ENCODE data around the gene SH3BP5L. TPM values are rescaled to one million over a fixed set of nuclear protein-coding genes. Genes with fewer than 3 reads are reported as not detected.

The SH3BP5L gene
- total RNA-seq, 2 donors from 2014 or later = 22.6 to 27.4 TPM

DNA sequence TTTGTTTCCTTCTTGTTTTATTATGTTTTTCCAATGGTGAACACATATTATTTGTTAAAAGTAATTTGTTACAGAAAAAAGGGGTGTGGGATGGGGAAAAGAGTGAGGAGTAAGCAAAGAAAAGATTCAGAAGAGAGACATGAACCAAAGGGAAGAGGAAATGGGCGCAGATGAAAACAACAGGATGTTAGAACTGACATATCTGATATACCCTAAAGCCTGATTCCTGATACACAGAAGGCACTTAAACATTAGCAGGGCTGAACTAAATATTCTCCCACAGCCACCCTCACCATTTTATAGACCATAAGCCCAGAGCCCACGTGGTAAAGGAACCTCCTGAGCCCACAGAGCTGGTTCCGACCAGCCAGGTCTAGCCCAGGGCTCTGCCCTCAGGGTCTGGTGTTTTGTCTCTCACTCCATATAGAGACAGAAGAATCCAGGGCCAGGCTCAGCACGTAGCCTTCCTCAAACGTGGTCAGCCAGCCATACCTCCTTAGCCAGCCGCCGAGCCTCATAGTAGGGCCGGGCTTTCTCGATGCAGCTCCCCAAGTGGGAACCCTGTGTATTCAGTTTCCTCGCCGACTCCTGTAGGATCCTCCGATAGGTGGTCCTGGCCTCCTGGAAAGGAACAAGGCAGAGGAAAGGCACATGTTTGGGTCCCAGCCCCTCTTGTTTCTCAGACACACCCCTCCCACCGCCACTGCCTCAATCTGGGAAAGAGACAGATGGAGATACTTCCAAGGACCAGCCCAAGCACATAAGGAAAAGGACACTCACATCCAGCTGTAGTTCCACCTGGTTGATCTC, 9.5 kb downstream of the SH3BP5L start:
- Histone ChIP-seq H3K36me3 (peaks cover 48% of the 10 kb centered on the region), H3K9me3 (no peaks in the 10 kb centered on the region), H3K27ac (no peak overlapping the region), H3K27me3 (replicated peaks; ENCODE audit: insufficient read depth) (no peaks in the 10 kb centered on the region), H3K4me3 (no peak overlapping the region), H3K4me1 (ENCODE audit: control insufficient read depth in 1 of 2, low read depth in 2 of 2) (peaks cover 13 to 36% of the 10 kb centered on the region in 2 donors)
- ATAC-seq (ENCODE audit: insufficient number of reproducible peaks, low FRiP score, low read depth) (no peak), DNase-seq (ENCODE audit: low spot score) (no peak)
- TF ChIP-seq, protein P1, sequence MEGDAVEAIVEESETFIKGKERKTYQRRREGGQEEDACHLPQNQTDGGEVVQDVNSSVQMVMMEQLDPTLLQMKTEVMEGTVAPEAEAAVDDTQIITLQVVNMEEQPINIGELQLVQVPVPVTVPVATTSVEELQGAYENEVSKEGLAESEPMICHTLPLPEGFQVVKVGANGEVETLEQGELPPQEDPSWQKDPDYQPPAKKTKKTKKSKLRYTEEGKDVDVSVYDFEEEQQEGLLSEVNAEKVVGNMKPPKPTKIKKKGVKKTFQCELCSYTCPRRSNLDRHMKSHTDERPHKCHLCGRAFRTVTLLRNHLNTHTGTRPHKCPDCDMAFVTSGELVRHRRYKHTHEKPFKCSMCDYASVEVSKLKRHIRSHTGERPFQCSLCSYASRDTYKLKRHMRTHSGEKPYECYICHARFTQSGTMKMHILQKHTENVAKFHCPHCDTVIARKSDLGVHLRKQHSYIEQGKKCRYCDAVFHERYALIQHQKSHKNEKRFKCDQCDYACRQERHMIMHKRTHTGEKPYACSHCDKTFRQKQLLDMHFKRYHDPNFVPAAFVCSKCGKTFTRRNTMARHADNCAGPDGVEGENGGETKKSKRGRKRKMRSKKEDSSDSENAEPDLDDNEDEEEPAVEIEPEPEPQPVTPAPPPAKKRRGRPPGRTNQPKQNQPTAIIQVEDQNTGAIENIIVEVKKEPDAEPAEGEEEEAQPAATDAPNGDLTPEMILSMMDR (IDR thresholded peaks at IDR 0.05) = no peak

DNA sequence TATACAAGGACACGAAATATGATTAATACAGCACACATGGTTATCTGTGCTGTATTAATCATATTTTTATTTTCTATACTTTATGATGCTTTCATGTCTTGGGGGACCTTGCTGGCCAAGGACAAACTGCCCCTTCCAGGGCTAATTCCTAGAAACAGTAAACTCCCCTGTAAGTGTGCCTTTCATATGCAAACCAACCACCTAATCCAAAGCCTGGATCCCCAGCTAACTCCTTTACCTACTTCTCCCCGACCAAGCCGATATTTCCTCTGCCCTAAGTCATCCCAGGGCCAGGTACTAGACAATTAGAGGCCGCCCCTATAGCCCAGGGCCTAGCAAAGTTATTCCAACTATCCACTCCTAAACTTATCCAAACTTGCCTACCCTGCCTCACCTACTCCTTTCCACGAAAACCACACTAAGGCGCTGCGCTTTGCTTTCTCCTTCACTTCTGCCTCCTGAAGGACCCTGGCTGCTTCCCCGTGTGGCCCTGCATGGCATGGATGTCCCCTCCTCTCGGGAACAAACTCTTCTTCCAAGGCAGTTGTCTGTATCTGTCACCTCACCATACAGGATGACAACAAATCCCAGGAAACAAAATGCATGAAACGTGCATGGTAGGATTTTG, 10.2 kb downstream of the SH3BP5L start:
- Histone ChIP-seq H3K9me3 (no peaks in the 10 kb centered on the region), H3K36me3 (peaks cover 48% of the 10 kb centered on the region), H3K4me3 (no peak overlapping the region), H3K27me3 (replicated peaks; ENCODE audit: insufficient read depth) (no peaks in the 10 kb centered on the region), H3K4me1 (ENCODE audit: control insufficient read depth in 1 of 2, low read depth in 2 of 2) (peaks cover 13 to 36% of the 10 kb centered on the region in 2 donors), H3K27ac (no peak overlapping the region)
- ATAC-seq (ENCODE audit: insufficient number of reproducible peaks, low FRiP score, low read depth) (no peak), DNase-seq (ENCODE audit: low spot score) (no peak)
- TF ChIP-seq, protein P1 (IDR thresholded peaks at IDR 0.05) = no peak

DNA sequence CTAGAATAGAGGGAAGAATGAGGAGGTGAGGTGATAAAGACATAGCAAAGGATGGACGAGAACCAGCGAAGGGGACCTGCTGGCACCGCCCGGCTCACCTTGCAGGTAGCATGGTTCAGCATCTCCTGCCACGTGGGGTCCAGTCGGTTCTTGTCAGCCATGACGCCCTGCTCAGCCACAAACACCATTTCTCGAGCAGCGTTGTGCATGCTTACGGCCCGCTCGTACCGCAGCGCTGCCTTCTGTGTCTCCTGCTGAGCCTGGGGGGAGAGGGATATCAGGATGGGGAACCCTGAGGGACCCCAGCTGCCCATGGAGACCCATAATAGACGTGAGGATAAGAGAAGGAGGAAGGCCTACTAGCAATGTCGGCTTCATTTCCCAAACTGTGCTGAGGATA, 11.4 kb downstream of the SH3BP5L start:
- TF ChIP-seq, protein P1 (IDR thresholded peaks at IDR 0.05) = no peak
- peaks cover 12 to 30% of the 10 kb centered on the region in 2 donors for H3K4me1 ChIP-seq (ENCODE audit: control insufficient read depth in 1 of 2, low read depth in 2 of 2)
- H3K27ac ChIP-seq = no peak overlapping the region
- ATAC-seq (ENCODE audit: insufficient number of reproducible peaks, low FRiP score, low read depth) (no peak), DNase-seq (ENCODE audit: low spot score) (no peak)
- H3K36me3 ChIP-seq = peaks cover 48% of the 10 kb centered on the region
- H3K9me3 ChIP-seq = no peaks in the 10 kb centered on the region
- H3K4me3 ChIP-seq = no peak overlapping the region
- no peaks in the 10 kb centered on the region for H3K27me3 ChIP-seq (replicated peaks; ENCODE audit: insufficient read depth)

DNA sequence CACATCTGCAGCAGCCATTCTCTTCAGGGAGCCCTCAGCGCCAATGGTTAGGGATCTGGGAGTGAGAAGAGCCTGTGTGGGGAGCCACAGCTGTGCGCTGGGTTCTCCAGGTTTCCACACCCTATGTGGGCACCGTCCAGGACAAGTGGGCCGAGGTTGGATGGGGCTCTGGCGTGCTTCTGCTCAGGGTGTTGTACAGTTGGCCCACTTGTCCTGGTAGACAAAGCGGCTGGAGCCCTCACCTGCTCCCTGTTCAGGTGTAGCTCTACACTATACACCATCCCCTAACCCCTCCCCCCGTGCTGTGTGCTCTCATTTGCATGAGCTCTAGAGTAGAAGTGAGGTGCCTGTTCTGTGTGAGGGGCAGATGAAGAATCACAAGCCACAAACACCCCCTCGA, 12.2 kb downstream of the SH3BP5L start:
- Histone ChIP-seq H3K4me3 (no peak overlapping the region), H3K9me3 (no peaks in the 10 kb centered on the region), H3K27me3 (replicated peaks; ENCODE audit: insufficient read depth) (no peaks in the 10 kb centered on the region), H3K27ac (no peak overlapping the region), H3K4me1 (ENCODE audit: control insufficient read depth in 1 of 2, low read depth in 2 of 2) (peaks cover 9 to 22% of the 10 kb centered on the region in 2 donors), H3K36me3 (peaks cover 48% of the 10 kb centered on the region)
- DNase-seq (ENCODE audit: low spot score) (no peak), ATAC-seq (ENCODE audit: insufficient number of reproducible peaks, low FRiP score, low read depth) (no peak)
- TF ChIP-seq, protein P1 (IDR thresholded peaks at IDR 0.05) = no peak

DNA sequence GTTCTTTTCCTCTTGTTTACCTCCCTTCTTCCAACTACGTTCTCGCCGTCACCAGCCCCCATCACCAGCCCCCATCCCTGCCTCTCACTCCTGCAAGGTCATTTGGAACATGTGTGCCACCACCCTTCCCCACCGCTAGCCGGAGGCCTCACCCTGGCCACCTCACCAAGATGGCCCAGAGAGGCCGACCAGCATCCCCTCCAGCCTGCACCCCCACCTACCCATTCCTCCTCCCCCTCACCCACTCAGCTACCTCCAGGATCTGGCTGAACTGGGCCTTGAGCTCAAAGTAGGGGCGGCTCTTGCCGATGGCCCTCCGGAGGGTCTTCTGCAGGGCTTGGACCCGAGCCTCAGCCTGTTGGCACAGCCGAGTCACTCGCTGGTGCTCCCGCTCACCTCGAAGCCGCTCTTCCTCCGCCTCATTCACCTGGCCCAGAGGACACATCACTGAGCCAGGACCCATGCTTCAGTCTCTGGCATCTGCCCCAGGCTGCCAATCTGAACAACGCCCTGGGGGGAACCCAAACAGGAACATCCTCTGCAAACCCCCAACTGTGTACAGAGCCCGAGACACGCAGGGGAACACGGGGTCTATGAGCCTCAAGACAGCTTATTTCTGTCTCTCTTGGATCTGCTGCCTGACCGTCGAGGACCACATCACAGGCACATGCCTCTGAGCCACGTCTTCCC, 12.8 kb downstream of the SH3BP5L start:
- H3K9me3 ChIP-seq = no peaks in the 10 kb centered on the region
- TF ChIP-seq, protein P1 (IDR thresholded peaks at IDR 0.05) = no peak
- no peak overlapping the region for H3K27ac ChIP-seq
- H3K4me1 ChIP-seq (ENCODE audit: control insufficient read depth in 1 of 2, low read depth in 2 of 2) = peaks cover 9 to 16% of the 10 kb centered on the region in 2 donors
- no peak for DNase-seq (ENCODE audit: low spot score)
- H3K4me3 ChIP-seq = no peak overlapping the region
- no peak for ATAC-seq (ENCODE audit: insufficient number of reproducible peaks, low FRiP score, low read depth)
- H3K36me3 ChIP-seq = peaks cover 48% of the 10 kb centered on the region
- H3K27me3 ChIP-seq (replicated peaks; ENCODE audit: insufficient read depth) = no peaks in the 10 kb centered on the region

Data from thoracic aorta (tissue), 2 donors.